ENCODE results near the gene GPBP1.
"Not testable (repeated sequence)": the region's sequence is repeated elsewhere in the genome, so short reads cannot be mapped to it uniquely, and the experiment has no call there.

The GPBP1 gene

DNA sequence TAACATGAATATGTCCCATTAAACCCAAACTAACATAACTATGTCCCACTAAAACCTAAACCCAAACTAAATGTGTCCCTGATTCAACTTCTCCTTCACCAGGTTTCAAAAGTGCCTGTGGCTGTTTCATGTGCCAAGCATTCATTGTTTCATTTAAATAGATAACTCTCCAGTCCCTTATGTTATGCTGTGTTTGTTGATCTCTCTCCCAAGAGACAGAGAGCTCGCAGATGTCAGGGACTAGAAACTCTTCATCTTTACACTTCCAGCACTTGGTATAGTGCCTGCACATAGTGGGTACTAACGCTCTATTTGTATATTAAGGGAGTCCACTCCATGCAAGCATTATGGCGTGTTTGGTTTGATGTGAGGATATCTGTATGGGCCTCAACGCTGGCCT, 118.0 kb downstream of the GPBP1 start:
- no peak for DNase-seq (ENCODE audit: low spot score)

DNA sequence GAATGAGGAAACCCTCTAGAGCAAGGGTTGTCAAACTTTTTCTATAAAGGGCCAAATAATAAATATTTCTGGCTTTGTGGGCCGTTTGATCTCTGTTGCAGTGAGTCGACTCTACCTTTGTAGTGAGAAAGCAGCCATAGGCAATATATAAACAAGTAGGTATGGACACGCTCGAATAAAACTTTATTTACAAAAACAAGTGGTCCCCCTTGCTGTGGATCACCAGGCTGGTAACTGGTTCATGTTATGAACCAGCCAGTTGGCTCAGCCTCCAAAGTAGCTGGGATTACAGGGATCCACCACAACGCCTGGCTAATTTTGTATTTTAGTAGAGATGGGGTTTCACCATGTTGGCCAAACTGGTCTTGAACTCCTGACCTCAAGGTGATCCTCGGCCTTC, 118.5 kb downstream of the GPBP1 start:
- DNase-seq (ENCODE audit: low spot score) = no peak

DNA sequence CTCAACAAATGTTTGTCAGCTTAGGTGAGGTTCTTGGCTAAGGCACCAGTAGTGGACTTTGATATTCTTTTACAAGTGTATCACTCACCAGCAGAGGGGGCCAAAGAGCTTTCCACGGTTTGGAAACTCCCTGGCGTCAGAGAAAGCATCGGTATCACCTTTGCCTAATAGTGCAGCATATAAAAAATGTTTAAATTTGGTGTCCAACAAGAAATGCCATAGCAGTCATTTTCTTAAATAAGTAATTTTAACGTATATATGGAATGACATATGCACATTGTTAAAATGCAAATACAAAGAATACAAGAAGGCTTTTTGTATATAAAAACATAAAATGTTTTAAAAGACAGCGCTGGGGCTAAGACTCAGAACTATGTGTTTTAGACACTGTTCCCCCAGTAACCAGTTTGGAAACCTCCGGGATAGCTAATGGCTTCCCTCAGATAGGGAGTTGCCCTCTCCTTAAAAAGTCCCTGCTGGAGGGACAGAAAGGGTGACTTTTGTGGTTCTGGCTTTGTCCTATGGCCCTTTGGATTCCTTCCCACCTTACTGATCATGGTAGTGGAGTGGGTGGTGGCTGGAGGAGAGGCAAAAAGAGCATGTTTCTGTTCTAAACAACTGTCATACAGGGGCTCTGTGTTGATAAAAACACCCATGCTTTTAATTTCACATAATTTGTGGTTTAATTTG, 124.6 kb downstream of the GPBP1 start:
- peak; percentile 20 for DNase-seq (ENCODE audit: low spot score)

DNA sequence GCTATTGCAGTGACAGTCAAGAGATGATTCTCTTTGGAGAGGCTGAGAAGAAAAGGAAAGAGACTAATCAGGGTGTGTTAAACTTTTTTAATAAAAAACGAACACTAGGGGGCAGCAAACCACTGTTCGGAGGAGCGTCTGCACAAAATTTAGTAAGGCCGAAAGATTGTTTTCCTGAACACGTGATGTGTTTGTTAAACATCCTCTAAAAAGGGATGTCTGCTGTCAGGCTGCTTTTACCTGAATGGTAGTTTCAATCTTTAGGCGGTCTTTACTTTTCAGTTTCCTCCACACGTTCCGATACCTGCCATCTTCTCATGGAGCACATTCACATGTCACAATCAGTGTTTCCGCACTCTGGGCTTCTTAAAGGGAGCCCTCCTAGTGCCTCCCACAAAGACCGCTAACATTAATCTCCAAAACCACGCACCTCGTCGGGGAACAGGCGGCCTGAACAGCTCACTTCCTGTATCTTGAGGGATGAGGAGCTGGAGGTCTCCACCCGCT, 125.2 kb downstream of the GPBP1 start:
- no peak for DNase-seq (ENCODE audit: low spot score)

DNA sequence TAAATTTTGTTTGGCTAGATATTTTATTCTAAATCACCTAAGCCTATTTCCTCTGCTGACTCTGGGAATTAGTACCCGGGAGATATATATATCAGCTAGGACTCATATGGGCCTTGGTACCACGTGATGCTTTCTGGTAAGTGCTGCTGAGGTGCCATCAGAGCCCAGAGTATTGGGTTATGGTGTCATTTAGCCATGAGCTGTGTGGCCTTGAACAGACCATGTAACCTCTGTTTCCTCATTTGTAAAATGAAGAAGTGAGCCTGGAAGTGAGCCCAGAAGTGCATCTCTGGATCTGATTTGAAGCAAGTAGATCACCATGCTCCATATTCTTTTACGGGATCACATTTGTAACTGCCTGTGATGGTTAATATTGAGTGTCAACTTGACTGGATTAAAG, 126.1 kb downstream of the GPBP1 start:
- no peak for DNase-seq (ENCODE audit: low spot score)

DNA sequence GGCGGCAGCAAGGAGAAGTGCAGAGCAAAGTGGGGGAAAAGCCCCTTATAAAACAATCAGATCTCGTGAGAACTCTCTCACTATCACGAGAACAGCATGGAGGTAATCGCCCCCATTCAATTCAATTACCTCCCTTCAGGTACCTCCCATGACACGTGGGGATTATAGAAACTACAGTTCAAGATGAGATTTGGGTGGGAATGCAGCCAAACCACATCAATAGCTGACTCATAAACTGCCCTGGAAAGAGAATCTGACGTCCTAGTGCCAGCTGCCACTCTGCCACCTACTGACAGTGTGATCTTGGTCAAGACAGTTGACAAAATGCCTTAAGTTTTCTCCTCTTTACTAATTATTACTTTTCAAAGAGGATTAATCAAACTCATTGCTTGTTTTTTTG, 128.3 kb downstream of the GPBP1 start:
- no peak for DNase-seq (ENCODE audit: low spot score)

DNA sequence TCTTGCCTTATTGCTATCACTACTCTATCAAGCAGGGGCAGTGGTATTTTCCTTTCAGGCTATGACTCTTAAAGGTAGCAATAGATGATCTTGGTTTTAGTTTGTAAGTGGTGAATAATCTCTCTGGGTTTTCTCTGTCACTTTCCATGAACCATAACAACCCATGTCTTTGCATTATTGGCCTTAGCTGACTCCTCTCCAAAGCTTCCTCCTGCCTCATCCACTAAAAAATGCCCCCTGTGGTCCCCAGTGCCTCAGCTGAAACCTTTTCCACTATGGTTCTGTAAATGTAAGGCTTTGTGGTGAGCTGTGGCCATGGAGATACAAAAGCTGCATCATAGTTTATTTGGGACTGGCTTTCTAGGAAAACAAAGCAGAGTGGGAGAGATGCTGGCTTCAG, 128.8 kb downstream of the GPBP1 start:
- no peak for DNase-seq (ENCODE audit: low spot score)

DNA sequence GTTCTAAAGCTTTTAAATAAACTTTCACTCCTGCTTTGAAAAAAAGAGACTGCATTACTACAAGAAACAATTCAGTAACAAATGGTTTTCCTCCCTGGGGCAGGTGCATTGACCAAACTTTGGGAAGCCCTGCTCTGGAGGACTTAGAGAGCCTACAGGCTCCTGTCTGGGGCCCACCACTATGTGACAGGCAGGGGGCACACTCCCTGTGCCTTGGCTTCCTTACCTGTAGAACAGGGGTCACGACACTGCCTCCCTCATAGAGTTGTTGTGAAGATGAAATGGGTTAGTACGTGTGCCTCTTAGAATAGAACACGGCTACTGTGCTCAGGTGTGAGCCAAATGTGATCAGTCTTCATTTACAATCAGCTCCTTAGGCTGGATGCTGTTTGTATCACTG, 130.1 kb downstream of the GPBP1 start:
- no peak for DNase-seq (ENCODE audit: low spot score)

DNA sequence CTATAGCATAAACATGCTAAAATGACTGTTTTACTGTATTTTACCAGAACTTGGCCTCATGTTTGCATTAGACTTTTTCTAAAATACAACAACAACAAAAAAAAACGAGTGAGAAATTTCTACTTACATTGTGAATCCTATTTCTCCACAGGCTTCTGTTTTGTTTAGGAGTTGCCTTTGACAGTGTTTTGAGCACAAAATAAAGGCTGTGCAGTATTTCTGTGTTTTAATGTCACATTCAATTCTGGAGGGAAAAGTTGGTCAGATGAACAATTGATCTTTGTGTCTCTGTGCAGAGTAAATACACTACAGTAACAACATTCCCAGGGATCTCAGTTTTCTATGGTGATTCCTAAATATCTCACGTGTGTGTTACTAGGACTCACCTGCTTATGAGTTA, 131.1 kb downstream of the GPBP1 start:
- no peak for DNase-seq (ENCODE audit: low spot score)

DNA sequence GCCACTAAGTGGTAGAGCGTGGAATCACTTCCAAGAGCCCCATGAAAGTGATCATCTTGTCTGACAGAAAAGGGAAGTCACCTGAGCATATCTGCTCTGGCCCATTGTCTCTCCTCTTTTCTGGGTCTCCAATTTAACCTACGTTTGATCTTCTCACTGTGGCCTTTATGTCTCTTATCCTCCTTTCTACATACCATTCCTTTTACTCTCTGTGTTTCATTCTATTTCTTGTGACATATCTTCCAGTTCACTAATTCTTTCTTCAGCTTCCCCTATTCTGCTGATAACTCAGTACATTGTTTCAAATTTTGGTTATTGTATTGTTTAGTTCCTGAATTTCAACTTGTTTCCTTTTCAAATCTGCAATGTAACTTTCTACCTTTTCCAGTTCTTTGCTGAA, 132.5 kb downstream of the GPBP1 start:
- no peak for DNase-seq (ENCODE audit: low spot score)

DNA sequence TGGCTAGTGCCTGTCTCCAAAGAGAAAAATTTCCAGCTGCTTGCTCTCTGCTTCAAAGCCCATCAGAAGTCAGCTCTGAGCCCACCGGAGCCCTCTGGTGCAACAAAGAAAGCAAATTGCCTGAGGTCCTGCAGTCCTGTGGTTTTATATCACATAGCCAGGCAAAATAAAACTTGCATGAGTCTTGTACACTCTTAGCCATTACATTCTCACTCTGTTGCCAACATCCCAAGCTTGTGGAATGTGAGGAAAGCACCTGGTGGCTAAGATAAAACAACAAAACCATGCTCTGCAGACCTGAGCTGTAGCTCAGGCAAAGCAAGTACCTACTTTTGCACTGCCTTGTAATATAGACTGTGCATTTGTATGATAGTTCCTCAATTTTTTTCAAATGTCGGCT, 133.7 kb downstream of the GPBP1 start:
- DNase-seq (ENCODE audit: low spot score) = no peak

DNA sequence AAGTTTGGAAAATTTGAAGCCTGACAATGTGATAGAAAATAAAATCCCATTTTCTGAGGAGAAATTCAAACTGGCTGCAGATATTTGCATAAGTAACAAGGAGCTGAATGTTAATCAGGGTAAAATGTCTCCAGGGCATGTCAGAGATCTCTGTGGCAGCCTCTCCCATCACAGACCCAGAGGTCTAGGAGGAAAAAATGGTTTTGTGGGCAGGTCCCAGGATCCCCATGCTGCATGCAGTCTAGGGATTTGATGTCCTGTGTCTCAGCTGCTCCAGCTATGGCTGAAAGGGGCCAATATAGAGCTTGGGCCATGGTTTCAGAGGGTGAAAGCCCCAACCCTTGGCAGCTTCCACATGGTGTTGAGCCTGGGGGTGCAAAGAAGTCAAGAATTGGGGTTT, 135.2 kb downstream of the GPBP1 start:
- DNase-seq (ENCODE audit: low spot score) = not testable (repeated sequence)

DNA sequence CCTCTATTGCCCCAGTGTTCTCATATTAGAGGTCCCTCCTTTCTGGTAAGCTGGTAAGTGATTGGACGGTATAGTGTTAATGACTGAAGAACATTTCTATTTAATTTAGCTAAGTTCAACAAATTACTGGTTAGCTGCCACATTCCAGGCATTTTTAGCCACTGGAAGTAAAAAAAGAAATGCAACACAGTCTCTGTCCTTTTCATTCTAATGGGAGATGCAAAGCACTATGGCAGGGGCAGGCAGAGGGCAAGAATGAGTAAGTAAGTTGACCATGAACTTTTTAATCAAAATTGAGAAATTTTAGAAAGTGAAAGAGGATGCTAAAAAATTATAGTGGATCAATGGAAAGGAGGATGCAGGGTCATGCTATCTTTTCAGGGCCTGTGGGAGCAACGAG, 137.4 kb downstream of the GPBP1 start:
- DNase-seq (ENCODE audit: low spot score) = no peak

DNA sequence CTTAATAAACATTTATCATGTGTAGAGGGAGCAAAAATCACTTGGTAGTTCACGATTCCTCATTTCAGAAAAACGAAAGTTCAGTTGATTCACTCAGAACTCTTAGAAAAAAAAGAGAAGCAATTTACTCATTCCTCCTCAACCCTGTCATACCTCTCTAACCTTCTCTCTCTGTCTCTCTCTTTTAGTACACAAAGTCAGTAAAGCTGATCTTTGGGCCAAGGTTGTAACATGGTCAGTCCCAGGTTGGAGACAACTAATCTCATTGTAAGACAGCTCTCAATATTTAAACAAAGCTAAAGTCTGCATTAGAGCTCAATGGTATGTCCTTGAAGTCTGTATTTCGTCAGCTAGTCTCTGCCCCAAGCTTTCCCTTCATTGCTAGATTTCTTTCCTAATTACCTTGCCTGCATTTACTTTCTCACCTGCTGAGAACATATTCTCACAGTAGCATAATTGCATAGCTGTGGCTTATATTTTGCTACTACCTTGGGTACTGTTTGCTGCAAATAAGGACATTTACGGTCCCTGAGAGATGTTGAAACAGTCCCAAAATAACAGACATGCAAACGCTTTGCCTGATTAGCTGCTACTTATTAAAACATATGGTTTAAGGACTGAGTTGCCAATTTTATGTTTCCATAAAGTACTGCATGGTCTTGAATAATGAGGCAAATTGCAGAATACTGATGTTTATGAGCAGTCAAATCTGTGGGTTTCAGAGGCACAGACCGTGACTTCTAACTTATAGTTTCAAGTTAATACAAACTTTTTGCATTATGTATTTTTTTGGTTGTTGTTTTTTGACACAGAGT, 138.3 kb downstream of the GPBP1 start:
- DNase-seq (ENCODE audit: low spot score) = no peak

DNA sequence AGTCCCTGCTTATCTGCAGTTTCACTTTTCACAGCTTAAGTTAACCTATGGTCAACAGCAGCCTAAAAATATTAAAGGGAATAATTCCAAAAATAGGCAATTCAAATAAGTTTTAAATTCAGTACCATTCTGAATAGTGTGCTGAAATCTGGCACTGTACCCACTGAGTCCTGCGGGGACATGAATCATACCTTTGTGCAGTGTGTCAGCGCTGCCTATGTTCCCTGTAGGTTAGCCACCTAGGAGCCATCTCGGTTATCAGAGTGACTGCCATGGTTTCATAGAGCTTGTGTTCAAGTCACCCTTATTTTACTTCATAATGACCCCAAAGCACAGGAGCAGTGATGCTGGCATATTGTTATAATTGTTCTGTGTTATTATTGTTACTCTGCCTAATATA, 139.9 kb downstream of the GPBP1 start:
- DNase-seq (ENCODE audit: low spot score) = no peak
